ENCODE measurements around the gene KRT82.

GRCh38 chr12:52439845-52440244, 33.7 kb upstream of the KRT82 start:
- TF ChIP-seq, protein P1, sequence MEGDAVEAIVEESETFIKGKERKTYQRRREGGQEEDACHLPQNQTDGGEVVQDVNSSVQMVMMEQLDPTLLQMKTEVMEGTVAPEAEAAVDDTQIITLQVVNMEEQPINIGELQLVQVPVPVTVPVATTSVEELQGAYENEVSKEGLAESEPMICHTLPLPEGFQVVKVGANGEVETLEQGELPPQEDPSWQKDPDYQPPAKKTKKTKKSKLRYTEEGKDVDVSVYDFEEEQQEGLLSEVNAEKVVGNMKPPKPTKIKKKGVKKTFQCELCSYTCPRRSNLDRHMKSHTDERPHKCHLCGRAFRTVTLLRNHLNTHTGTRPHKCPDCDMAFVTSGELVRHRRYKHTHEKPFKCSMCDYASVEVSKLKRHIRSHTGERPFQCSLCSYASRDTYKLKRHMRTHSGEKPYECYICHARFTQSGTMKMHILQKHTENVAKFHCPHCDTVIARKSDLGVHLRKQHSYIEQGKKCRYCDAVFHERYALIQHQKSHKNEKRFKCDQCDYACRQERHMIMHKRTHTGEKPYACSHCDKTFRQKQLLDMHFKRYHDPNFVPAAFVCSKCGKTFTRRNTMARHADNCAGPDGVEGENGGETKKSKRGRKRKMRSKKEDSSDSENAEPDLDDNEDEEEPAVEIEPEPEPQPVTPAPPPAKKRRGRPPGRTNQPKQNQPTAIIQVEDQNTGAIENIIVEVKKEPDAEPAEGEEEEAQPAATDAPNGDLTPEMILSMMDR (conservative IDR thresholded peaks at IDR 0.05; ENCODE audit: low read depth in 2 of 2): no peak
- TF ChIP-seq ETS1 (IDR thresholded peaks at IDR 0.05): no peak
- TF ChIP-seq, protein P2, sequence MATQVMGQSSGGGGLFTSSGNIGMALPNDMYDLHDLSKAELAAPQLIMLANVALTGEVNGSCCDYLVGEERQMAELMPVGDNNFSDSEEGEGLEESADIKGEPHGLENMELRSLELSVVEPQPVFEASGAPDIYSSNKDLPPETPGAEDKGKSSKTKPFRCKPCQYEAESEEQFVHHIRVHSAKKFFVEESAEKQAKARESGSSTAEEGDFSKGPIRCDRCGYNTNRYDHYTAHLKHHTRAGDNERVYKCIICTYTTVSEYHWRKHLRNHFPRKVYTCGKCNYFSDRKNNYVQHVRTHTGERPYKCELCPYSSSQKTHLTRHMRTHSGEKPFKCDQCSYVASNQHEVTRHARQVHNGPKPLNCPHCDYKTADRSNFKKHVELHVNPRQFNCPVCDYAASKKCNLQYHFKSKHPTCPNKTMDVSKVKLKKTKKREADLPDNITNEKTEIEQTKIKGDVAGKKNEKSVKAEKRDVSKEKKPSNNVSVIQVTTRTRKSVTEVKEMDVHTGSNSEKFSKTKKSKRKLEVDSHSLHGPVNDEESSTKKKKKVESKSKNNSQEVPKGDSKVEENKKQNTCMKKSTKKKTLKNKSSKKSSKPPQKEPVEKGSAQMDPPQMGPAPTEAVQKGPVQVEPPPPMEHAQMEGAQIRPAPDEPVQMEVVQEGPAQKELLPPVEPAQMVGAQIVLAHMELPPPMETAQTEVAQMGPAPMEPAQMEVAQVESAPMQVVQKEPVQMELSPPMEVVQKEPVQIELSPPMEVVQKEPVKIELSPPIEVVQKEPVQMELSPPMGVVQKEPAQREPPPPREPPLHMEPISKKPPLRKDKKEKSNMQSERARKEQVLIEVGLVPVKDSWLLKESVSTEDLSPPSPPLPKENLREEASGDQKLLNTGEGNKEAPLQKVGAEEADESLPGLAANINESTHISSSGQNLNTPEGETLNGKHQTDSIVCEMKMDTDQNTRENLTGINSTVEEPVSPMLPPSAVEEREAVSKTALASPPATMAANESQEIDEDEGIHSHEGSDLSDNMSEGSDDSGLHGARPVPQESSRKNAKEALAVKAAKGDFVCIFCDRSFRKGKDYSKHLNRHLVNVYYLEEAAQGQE (IDR thresholded peaks at IDR 0.05; ENCODE audit: unreplicated experiment): no peak
- TF ChIP-seq POLR2AphosphoS5 (IDR thresholded peaks at IDR 0.05; ENCODE audit: low read depth): no peak
- TF ChIP-seq EZH2 (IDR thresholded peaks at IDR 0.05; ENCODE audit: low read depth, unreplicated experiment): no peak
- no peak for TF ChIP-seq EZH2phosphoT487 (IDR thresholded peaks at IDR 0.05; ENCODE audit: unreplicated experiment)
- no peak for TF ChIP-seq JUNB (IDR thresholded peaks at IDR 0.05; ENCODE audit: unreplicated experiment)
- no peak for TF ChIP-seq STAT1 (IDR thresholded peaks at IDR 0.05; ENCODE audit: unreplicated experiment)
- TF ChIP-seq ZNF331 (CRISPR knock-in tag; IDR thresholded peaks at IDR 0.05; ENCODE audit: low read depth): no peak
- no peak for TF ChIP-seq ZNF114 (CRISPR knock-in tag; IDR thresholded peaks at IDR 0.05)
- TF ChIP-seq CREB1 (CRISPR knock-in tag; IDR thresholded peaks at IDR 0.05; ENCODE audit: low read depth): no peak
- no peak for TF ChIP-seq NANOG (IDR thresholded peaks at IDR 0.05; ENCODE audit: borderline replicate concordance)
